ENCODE measurements around the gene PHKA1.
"Not testable (repeated sequence)": the region's sequence is repeated elsewhere in the genome, so short reads cannot be mapped to it uniquely, and the experiment has no call there.

PHKA1 gene

DNA sequence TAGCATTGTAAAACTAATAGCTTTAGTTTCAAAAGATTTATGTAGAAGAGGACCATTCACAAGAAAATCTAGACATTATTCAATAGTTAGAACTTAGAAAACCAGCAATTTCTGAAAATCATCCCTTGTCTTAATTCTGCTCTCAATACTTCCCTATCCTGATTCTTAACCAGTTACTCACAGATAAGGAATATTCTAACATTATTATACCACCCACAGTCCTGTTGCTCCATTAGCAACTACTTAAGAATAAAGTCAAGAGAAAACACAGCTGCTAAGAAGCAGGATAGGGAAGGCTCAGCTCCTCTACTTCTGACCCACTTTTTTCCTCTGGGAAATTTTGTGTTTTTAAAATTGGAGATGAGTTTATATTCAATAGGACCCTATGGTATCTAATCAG, 47.7 kb downstream of the PHKA1 start:
- no peak for DNase-seq (ENCODE audit: low read depth)

DNA sequence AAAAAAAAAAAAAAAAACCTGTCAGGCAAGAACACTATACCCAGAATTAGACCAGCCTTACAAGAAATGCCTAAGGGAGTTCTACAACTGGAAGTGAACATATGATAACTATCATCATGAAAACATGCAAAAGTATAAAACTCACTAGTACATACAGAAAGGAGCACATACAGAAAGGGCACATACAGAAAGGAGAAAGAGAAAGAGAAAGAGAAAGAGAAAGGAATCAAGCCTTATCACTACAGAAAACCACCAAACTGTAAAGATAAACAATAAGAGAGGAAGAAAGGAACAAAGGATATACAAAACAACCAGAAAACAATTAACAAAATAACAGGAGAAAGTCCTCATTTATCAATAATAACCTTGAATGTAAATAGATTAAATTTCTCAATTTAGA, 50.4 kb downstream of the PHKA1 start:
- no peak for DNase-seq (ENCODE audit: low read depth)

DNA sequence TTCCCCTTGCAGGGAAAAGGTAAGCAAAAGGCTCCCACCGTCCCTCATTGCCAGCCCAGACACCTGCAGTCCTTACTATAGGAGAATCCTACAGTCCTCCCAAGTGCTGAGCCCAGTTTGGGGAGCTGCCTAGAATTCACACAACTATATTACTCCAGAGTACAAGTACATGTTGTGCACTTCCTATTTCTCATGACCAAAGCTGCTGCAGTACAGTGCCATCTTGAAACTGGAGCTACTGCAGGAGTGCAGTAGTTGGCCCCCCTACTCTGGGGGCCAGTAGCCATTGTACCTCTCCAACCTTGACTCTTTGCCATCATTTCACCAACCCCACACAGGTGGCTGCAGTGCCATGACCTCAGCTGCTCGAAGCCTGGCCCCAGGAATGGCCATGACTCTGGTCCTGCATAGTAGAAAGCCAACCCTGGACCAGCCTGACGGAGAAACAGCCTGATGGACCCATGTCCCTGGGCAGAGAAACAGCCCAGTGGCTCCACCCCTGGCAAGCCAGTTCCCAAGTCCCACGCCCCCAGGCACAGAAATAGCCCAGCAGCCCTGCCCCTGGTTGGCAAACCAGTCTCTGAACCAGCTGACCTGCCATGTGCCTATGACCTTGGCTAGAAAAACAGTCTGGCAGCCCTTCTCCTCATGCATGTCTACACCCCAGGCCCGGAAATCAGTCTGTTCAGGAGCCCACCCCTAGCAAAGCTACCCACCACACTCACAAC, 51.9 kb downstream of the PHKA1 start:
- DNase-seq (ENCODE audit: low read depth), result no peak

DNA sequence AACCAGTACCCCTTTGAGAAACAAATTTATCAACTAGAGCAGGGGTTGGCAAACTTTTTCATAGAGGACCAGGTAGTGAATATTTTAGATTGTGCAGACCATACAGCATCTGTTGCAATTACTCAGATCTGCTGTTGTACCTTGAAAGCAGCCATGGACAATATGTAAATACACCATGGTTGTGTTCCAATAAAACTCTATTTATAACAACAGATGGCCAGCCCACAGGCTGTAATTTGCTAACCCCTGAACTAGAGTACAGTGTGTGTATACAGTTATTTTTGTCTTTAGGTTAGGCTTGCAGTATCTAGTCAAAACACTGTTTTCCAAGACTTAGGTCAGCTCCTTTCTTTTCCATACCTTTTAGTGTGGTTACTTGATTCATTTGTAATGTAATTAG, 54.4 kb downstream of the PHKA1 start:
- DNase-seq (ENCODE audit: low read depth), result no peak

DNA sequence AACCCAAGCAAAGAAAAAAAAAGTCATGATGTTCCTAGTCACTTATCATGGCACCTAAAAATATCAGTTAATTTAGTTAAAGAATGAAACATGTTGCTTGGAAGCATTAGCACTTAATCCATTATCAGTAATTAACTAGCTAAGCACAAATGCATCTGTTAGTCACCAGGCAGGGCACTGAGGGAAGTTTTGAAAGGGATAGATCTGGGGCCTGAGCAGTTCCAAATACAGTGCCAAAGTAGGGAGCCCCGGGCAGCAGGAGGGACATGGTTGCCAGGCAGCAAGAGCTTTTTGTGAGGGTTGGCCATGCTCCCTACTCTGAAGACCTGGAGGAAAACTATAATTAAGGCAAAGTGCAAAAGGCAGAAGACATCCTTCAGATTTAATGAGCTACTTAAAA, 62.0 kb downstream of the PHKA1 start:
- no peak for DNase-seq (ENCODE audit: low read depth)

DNA sequence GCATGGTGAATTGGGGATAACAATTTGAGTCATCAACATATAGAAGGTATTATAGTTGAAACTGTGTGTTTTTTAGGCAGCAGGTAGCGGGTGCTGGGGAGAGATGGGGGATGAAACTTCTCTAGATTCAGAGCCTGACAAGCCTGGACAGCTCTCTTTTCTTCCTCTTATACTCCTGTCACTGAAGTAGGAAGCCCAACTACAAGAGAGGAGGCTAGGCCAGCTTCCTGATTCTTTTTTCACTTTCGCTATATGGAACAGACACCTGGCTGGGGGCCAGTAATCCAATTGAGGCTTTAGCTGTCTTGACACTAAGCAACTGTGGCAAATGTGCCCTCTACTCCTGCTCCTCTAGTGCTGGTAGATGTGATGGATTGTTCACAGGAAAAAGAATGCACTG, 69.2 kb downstream of the PHKA1 start:
- no peak for DNase-seq (ENCODE audit: low read depth)

DNA sequence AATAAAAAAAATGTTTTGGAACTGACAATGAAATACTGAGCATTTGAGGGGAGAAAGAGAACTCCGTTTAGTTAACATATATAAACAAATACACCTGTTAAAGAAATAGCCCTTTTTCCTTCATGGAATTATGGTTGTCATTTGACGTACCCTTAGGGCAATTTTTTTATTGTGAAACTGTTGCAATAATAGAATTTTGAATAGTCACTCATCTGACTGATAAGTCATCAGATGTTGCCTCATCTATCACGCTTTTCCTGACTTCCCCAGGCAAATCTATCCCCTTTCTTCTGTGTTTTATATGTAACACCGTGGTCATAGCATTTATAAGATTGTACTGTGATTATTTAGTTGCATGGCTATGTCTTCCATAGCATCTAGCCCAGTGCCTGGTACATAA, 72.5 kb downstream of the PHKA1 start:
- DNase-seq (ENCODE audit: low read depth), result no peak

DNA sequence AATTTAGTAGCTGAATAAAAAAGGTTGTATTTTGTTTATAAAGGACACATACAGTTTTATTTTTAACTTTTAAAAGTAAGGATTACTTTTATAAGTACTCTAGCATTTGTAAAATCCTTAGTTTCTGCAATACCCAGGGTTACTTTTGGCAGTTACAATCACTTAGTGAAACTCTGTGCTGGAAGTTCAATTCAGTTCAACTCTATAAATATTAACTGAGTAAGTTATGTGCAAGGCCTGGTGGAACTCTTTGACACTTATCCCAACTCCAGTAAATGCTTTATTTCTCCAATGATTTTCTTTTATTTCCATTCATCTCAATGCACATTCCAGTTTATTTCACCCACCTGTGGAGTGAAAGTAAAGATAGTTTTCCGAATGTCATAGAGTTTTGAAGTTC, 78.2 kb downstream of the PHKA1 start:
- DNase-seq (ENCODE audit: low read depth), result no peak

DNA sequence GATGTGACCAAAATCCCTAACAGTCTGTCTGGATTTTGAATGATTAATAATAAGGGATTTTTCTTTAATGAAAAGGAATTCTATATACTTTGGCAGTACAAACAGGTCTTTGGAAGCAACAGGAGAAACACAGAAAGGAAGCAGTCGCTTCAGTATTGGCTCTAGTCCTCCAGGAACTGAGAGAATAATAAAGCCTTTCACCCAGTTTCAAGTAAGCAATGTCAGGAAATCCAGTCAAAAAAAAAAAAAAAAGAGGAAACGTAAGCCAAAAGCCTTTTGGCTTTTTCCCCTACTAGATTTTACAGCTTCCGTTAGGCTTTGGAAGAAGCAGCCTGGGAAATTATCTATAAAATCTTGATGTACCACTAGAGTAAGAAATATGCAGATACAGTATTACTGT, 79.8 kb downstream of the PHKA1 start:
- peak; percentile 13 for DNase-seq (ENCODE audit: low read depth)

DNA sequence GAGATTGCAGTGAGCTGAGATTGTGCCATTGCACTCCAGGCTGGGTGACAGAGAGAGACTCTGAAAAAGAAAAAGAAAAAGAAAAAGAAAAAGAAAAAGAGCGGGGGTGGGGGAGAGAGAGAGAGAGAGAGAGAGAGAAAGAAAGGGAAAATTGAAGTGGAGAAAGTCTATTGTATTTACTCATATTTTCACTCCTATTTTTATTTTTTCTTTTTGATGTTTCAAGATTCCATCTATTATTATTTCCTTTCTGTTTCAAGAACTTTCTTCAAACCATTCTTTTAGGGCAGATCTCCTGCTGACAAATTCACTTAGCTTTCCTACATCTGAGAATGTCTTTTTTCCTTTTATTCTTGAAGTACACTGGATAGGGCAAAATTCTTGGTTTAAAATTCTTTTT, 83.9 kb downstream of the PHKA1 start:
- DNase-seq (ENCODE audit: low read depth), result no peak

DNA sequence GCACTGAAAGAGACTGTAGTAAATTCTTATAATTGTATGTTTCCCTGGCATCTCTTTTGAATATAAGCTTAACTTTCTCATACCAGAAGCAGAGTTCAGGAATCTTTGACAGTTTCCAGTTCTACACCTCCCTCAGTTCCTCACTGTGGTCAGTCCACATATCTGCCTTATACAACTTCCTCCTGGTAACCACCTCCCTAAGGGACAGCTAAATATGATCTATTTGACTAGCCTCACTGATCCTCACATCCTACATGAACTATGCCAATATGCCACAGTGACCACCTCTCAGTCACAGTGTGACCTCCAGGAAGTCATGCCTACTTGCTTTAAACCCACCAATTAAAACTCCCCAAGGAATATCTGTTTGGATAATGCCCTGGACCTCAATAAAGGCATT, 89.9 kb downstream of the PHKA1 start:
- no peak for DNase-seq (ENCODE audit: low read depth)

DNA sequence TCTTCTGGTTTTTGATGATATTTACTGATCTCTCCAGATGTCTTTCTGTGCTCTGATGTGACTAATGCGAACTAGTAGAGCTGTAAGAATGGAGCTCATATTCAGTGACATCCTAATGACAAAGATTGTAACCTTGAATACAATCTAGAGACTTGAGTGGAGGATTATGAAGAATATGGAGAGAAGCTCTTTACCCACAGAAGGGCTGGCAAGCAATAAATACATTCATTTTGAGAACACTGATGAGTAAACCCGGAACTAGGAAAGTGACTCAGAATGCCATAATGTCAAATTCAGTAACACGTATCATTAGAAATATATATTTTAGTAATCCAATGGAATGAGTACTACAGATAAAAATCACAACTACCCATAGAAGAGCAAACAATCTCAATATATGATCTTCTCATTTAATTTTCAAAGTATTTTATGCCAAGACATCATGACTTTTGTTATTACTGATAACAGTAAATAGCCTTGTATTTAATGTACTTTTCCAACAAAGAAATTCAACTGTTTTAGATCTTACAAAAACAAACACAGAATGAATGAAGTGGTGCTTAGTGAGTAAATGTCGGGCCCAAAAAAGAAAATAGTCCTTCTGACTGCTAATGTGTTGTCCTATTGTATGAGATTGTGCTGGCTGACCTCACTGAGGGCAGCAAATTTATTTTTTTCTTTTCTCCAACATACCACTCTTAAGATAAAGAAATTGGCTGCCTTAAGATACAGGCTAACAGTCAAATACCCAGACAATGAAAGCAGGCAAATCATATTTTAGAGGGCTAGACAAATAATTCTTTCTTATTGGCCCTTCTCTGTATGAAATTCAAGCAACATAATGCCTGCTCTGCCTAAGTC, 92.3 kb downstream of the PHKA1 start:
- DNase-seq (ENCODE audit: low read depth), result no peak

DNA sequence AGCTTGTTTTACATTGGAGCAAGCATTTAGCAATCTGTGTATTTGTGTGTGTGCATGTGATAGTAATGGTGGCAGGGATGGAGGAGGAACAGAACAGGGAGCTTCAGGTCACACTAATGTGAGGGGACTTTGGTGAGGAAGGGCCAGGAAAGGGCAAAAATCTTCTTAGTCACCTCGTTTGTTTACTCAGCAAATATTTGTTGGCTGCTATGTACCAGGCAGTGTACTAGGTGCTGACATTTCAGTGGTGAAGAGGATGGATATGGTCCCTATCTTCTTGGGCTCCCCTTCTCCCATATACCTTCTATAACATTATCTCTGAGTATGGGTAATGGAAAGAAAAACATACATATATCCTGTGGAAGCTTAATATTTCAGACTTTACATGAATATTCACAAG, 92.9 kb downstream of the PHKA1 start:
- no peak for DNase-seq (ENCODE audit: low read depth)

DNA sequence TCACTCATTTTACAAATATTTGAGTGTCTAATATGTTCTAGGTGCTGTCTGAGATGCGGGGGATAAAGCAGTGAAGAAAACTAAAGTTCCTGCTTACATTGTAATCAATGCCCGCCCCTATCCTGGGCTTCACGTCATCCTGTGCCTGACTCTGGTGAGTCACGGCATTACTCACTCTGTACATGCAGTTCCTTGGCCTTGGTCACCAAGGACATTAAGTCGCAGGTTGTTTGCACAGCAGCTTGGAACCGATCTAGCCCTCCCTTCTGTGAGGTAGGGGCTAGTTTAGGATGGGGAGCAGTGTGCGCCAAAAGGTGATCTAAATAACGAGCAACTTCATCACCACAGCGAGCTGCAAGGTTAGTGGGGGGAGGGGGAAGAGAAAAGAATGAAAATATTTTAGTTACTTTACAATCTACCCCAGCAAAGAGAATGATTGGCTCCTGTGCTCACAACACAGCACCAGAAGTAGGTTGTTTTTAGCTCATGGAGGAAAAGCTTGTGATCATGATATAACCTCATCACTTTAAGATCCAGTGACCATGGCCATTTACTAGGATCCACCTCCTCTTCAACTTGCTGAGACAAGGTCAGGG, 93.5 kb downstream of the PHKA1 start:
- DNase-seq (ENCODE audit: low read depth), result peak; percentile 83

DNA sequence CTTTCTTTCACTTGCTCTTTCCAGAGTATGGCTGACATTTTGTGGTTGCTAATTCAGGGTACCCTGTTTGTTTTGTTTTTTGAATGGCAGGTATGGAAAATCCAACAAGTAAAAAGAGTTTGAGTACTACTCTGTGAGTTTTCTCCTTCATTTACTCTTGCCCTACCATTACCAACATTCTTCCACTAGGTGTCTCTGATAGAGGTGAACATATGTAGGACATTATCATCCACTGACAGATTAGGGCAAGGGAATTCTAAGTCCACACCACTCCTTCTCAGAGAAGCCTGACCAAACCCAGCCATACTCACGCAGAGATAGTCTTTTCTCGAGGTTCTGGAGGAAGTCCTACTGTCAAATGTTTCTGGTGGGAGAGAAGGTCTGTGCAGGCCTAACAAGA, 104.8 kb downstream of the PHKA1 start:
- no peak for DNase-seq (ENCODE audit: low read depth)

DNA sequence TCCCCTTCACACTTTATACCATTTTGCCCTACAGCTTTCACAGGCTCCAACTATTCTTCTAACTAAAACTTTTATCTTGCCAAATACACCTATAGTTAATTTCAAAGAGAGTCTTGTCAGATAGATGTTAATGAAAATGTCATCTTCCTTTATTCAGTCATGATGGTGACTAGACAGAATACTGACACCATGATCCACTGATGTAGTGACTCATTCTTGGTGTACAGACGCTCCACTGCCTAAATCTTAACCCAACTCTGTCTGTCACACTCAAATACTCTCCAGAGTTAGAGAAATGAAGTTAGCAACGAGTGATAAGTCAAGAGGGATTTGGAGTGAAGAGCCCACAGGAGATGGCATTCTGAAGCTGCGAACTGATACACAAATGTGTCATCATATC, 109.4 kb downstream of the PHKA1 start:
- no peak for DNase-seq (ENCODE audit: low read depth)

DNA sequence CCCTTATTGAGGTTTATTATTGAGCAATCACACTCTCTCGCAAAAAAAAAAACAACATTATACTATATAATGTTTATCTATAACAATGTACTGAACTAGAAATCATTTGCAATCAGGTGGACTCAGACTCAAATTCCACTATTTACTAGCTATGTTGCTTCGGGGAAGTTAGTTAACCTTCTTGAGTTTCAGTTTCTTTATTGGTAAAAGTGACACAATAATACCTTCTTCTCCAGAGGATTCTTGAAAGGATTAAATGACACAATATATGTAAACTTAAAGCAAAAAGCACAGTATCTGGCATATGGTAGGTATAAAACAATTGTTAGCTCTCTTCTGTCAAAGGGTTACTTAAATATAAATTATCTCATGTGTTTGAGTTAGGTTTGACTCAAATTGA, 110.0 kb downstream of the PHKA1 start:
- DNase-seq (ENCODE audit: low read depth), result no peak

DNA sequence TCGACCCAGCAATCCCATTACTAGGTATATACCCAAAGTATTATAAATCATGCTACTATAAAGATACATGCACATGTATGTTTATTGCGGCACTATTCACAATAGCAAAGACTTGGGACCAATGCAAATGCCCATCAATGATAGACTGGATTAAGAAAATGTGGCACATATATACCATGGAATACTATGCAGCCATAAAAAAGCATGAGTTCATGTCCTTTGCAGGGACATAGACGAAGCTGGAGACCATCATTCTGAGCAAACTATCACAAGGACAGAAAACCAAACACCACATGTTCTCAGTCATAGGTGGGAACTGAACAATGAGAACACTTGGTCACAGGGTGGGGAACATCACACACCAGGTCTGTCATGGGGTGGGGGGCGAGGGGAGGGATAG, 123.1 kb downstream of the PHKA1 start:
- DNase-seq (ENCODE audit: low read depth), result not testable (repeated sequence)

DNA sequence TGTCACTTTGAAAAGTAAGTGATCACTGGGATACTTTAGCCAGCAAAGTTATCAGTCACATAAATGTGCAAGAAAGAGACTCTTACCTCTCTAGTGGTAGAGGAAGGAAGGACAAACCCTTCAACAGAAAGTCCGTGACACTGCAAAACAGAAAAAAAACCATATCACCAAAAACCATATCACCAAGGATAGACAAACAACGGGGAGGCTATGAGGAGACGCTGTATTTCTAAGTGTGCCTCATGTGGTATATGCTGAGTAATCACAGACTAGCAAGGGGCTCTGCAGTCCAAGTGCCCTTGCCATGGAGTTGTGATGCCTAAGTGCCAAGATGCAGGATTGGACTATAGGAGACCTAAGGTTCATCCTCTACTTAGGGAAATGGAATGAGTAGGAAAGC, 129.9 kb downstream of the PHKA1 start:
- no peak for DNase-seq (ENCODE audit: low read depth)

DNA sequence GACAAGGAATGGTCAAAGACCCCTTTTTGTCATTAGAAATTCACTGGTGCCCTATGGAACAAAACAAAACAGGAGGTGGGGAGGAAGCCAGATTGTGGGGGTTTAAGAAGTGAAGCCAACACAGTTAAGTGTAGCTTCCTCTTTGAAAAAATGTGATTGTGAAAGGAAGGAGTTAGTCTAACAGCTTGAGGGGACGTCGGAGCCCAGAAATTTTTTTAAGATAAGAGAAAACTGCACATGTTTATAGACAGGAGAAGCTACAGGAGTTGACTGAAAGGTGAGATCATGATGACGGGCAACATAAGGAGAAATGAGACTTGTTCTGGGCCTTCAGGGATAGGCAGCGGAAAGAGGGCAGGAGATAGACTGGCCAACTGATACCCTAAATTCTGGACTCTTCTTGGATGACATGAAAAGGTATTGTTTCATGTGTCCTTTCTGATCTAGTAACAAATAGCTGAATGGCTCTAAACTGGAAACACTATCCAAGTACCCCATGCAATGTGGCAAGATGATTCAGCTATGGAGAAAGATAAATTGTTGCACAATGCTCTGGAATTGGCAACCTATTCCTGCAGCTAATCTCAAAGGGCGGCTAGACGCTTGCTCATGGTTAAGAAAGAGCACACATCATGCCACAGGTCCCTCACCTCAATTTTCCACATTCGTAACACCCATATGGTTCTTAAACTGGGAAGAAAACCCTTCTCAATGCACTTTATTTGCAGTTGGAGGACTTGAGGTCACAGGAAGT, 137.8 kb downstream of the PHKA1 start:
- peak; percentile 21 for DNase-seq (ENCODE audit: low read depth)

DNA sequence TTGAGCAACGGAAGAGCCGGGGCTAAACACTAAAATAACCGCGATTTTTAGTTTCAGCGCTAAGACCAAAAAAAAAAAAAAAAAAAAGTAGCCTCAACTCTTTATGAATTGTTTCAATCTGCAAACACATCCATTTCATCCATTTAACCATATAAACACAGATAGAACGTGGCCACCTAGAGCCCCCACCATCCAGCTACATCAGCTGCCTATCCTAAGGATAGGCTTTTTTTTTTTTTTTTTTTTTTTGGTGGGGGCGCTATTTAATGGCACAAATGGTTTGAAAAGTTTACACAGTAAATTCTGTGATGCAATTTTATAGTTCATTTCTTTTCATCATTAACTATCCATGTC, 141.0 kb downstream of the PHKA1 start:
- no peak for DNase-seq (ENCODE audit: low read depth)
